Renal pelvis (tissue), 4 donors: ENCODE results near the gene MUC20. TPM values are rescaled to one million over a fixed set of nuclear protein-coding genes. Genes with fewer than 3 reads are reported as not detected.
A peak's percentile ranks its signal among the peaks of the same experiment; 100 is the strongest.
"Not testable (repeated sequence)": the region's sequence is repeated elsewhere in the genome, so short reads cannot be mapped to it uniquely, and the experiment has no call there.

ENCODE experiments used
- DNase-seq: peaks from one replicate; pipeline ENCODE4 v3.0.0-alpha.2; 2013
- polyA plus RNA-seq, 3 donors: library from polyadenylated mRNA; unstranded; fragments of 120-200 nt; gene quantifications; one replicate each; pipeline ENCODE4 v1.2.1, GENCODE V29; 2013; ENCODE audit not compliant: insufficient read length in 3 of 3

The MUC20 gene
- polyA plus RNA-seq, 3 donors, result 17.2 to 50.5 (median 39.6) TPM

GRCh38 chr3:195722996-195723345 lies 2.2 kb downstream of the MUC20 start:
- not testable (repeated sequence) for DNase-seq

GRCh38 chr3:195724363-195724762 lies 3.6 kb downstream of the MUC20 start:
- not testable (repeated sequence) for DNase-seq

- DNase-seq, result not testable (repeated sequence)
Measured at GRCh38 chr3:195725916-195726740, 5.3 kb downstream of the MUC20 start.

GRCh38 chr3:195727606-195728195 lies 6.9 kb downstream of the MUC20 start:
- DNase-seq, result no peak

GRCh38 chr3:195728789-195729188 lies 8.0 kb downstream of the MUC20 start:
- not testable (repeated sequence) for DNase-seq

- no peak for DNase-seq
Measured at GRCh38 chr3:195729476-195730251, 8.9 kb downstream of the MUC20 start.

- DNase-seq, result no peak
Measured at GRCh38 chr3:195731356-195731905, 10.7 kb downstream of the MUC20 start.

GRCh38 chr3:195732940-195733339 lies 12.2 kb downstream of the MUC20 start:
- DNase-seq, result peak; percentile 36

GRCh38 chr3:195735036-195735695 lies 14.4 kb downstream of the MUC20 start:
- DNase-seq, result no peak

- no peak for DNase-seq
Measured at GRCh38 chr3:195736866-195737490, 16.2 kb downstream of the MUC20 start.

GRCh38 chr3:195737782-195738181 lies 17.0 kb downstream of the MUC20 start:
- not testable (repeated sequence) for DNase-seq

GRCh38 chr3:195738274-195739044 lies 17.7 kb downstream of the MUC20 start:
- DNase-seq, result no peak

- no peak for DNase-seq
Measured at GRCh38 chr3:195739561-195740111, 18.9 kb downstream of the MUC20 start.

- DNase-seq, result no peak
Measured at GRCh38 chr3:195744437-195744836, 23.7 kb downstream of the MUC20 start.

GRCh38 chr3:195746346-195746745 lies 25.6 kb downstream of the MUC20 start:
- no peak for DNase-seq

GRCh38 chr3:195746751-195747150 lies 26.0 kb downstream of the MUC20 start:
- DNase-seq, result no peak

GRCh38 chr3:195748661-195749060 lies 27.9 kb downstream of the MUC20 start:
- no peak for DNase-seq

- not testable (repeated sequence) for DNase-seq
Measured at GRCh38 chr3:195749101-195749500, 28.3 kb downstream of the MUC20 start.

- no peak for DNase-seq
Measured at GRCh38 chr3:195750797-195751520, 30.2 kb downstream of the MUC20 start.
